Peyer's patch (tissue), 4 donors: ENCODE measurements around the gene PRDM12. TPM values are rescaled to one million over a fixed set of nuclear protein-coding genes. Genes with fewer than 3 reads are reported as not detected.

Experiments used
- DNase-seq, 3 donors: peaks; one replicate each; pipeline ENCODE4 v3.0.0-alpha.2; 2017 to 2019
- H3K27ac ChIP-seq, 4 donors: fragments of 200-600 bp; sonication (generic); one replicate each; pipeline ENCODE4 v1.5.1; 2016 to 2019
- H3K27me3 ChIP-seq, 2 donors: fragments of 200-600 bp; sonication (generic); one replicate each; pipeline ENCODE4 v1.5.1; 2019
- H3K36me3 ChIP-seq, 3 donors: fragments of 200-600 bp; sonication (generic); one replicate each; pipeline ENCODE4 v1.5.1; 2016 to 2019
- H3K4me1 ChIP-seq, 4 donors: fragments of 200-600 bp; sonication (generic); one replicate each; pipeline ENCODE4 v1.5.1; 2016 to 2019
- H3K4me3 ChIP-seq, 4 donors: fragments of 200-600 bp; sonication (generic); 1 replicate in 3 of 4; 2 replicates in 1 of 4; pipeline ENCODE4 v1.5.1; 2016 to 2019; ENCODE audit warnings: mild to moderate bottlenecking in 1 of 4
- H3K9me3 ChIP-seq, 4 donors: fragments of 200-600 bp; sonication (generic); one replicate each; pipeline ENCODE4 v1.5.1; 2016 to 2019; ENCODE audit warnings: mild to moderate bottlenecking in 1 of 4
- POLR2A ChIP-seq, 2 donors: fragments of 450-650 bp; IDR thresholded peaks; one replicate each; pipeline ENCODE4 v1.5.1; 2017; ENCODE audit warnings: antibody characterized with exemption in 2 of 2, mild to moderate bottlenecking in 2 of 2, moderate library complexity in 2 of 2
- total RNA-seq, 4 donors: library from RNA; depleted of rRNA; stranded (reverse); fragments of >200 nt; gene quantifications; one replicate each; pipeline ENCODE4 v1.1.0, GENCODE V29; 2016
- TF ChIP-seq, protein P1 (sequence below), 6 experiments: fragments of 450-650 bp in 4 of 6; fragments of 200-600 bp in 2 of 6; sonication (generic) in 1 of 6; IDR thresholded peaks; one replicate each; pipeline ENCODE4 v1.5.1; 2017 to 2019; ENCODE audit warnings: antibody characterized with exemption in 6 of 6, mild to moderate bottlenecking in 3 of 6, moderate library complexity in 1 of 6

The PRDM12 gene
- total RNA-seq, 4 donors from 2014 or later = 1.8 TPM; not detected in 3

DNA sequence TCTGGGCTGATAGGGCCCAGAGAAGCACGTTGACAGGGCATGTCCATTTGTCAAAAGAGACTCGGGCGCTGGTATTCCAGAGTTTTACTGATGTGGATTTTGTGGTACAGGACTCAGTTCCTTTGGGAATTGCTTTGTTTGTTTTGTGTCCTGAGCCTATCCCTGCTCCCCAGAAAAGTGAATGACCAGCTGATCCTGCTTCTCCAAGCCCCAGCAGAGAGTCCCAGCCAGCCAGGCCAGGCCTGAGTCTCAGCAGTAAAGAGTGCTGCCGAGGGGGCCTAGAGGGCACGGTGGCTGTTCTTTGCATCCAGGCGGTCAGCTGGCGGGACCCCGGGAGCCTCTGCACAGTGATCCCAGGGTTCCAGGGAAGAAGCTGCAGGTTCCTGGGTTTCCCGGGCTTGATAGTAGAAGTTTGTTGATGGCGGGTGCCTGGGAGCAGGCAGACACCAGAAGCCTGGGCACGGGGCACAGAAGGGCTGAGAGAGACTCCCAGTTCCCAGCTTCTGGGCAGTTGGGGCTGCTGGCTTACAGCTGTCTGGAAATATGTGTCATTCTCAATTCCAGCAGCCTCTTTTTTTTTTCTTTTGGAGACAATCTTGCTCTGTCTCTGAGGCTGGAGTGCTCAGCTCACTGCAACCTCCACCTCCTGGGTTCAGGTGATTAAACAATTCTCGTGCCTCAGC is 8.7 kb downstream of the PRDM12 start:
- no peak overlapping the region for H3K27ac ChIP-seq
- H3K9me3 ChIP-seq = no peaks in the 10 kb centered on the region
- H3K4me3 ChIP-seq = no peak overlapping the region
- no peaks in the 10 kb centered on the region for H3K36me3 ChIP-seq
- H3K27me3 ChIP-seq = no peaks in the 10 kb centered on the region
- no peaks in the 10 kb centered on the region for H3K4me1 ChIP-seq
- TF ChIP-seq, protein P1, sequence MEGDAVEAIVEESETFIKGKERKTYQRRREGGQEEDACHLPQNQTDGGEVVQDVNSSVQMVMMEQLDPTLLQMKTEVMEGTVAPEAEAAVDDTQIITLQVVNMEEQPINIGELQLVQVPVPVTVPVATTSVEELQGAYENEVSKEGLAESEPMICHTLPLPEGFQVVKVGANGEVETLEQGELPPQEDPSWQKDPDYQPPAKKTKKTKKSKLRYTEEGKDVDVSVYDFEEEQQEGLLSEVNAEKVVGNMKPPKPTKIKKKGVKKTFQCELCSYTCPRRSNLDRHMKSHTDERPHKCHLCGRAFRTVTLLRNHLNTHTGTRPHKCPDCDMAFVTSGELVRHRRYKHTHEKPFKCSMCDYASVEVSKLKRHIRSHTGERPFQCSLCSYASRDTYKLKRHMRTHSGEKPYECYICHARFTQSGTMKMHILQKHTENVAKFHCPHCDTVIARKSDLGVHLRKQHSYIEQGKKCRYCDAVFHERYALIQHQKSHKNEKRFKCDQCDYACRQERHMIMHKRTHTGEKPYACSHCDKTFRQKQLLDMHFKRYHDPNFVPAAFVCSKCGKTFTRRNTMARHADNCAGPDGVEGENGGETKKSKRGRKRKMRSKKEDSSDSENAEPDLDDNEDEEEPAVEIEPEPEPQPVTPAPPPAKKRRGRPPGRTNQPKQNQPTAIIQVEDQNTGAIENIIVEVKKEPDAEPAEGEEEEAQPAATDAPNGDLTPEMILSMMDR (IDR thresholded peaks at IDR 0.05) = no peak
- no peak for TF ChIP-seq POLR2A (IDR thresholded peaks at IDR 0.05)
- no peak for DNase-seq

DNA sequence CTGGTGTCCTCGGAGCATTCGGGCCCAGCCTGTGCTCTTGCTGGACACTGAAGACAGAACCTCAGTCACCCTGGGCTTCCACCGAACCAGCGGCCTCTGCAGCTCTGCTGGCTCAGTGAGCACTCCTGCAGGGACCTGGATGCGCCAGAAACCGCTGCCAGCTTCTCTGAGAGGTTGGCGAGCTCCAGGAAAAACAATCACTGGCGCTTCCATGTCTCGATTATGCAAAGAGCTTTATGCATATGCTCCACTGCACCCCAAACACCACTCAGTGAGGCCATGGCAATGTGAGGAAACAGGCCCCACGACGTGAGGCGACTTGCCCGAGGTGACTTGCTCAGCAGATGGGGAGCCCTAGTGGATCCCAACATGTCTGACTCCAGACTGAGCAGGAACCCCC is 11.0 kb downstream of the PRDM12 start:
- peaks cover 0 to 4% of the 10 kb centered on the region in 2 donors for H3K27me3 ChIP-seq
- no peak for TF ChIP-seq POLR2A (IDR thresholded peaks at IDR 0.05)
- TF ChIP-seq, protein P1 (IDR thresholded peaks at IDR 0.05) = no peak

DNA sequence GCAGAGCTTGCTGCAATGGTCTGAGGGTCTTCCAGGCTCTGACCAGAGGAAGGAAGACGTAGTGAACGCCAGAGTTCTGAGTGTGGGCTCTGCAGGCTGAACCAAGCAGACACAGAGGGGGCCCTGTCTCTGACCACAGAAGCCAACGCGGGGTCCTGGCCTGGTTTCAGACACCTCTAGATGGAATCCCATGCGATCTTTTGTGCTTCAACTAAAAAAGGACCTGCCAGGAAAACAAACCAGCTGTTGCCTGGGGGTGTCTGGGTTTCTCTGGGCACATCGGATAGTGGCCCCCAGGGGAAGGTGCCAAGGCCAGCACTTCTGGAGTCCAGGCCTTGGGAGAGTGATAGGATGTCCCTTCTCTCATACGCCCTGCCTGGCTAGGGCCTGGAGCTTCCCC is 12.9 kb downstream of the PRDM12 start:
- H3K27ac ChIP-seq = no peak overlapping the region
- TF ChIP-seq, protein P1 (IDR thresholded peaks at IDR 0.05) = no peak
- no peaks in the 10 kb centered on the region for H3K36me3 ChIP-seq
- peak in 1 of 3 donors; percentile 37 for DNase-seq
- peaks cover 0 to 11% (median 5%) of the 10 kb centered on the region in 4 donors for H3K4me1 ChIP-seq
- no peak overlapping the region for H3K4me3 ChIP-seq
- no peaks in the 10 kb centered on the region for H3K9me3 ChIP-seq
- peaks cover 0 to 4% of the 10 kb centered on the region in 2 donors for H3K27me3 ChIP-seq

More for the DNA sequence above, 11.0 kb downstream of the PRDM12 start:
- Histone ChIP-seq H3K4me1 (no peaks in the 10 kb centered on the region), H3K4me3 (no peak overlapping the region), H3K27ac (no peak overlapping the region), H3K36me3 (no peaks in the 10 kb centered on the region), H3K9me3 (no peaks in the 10 kb centered on the region)
- no peak for DNase-seq

DNA sequence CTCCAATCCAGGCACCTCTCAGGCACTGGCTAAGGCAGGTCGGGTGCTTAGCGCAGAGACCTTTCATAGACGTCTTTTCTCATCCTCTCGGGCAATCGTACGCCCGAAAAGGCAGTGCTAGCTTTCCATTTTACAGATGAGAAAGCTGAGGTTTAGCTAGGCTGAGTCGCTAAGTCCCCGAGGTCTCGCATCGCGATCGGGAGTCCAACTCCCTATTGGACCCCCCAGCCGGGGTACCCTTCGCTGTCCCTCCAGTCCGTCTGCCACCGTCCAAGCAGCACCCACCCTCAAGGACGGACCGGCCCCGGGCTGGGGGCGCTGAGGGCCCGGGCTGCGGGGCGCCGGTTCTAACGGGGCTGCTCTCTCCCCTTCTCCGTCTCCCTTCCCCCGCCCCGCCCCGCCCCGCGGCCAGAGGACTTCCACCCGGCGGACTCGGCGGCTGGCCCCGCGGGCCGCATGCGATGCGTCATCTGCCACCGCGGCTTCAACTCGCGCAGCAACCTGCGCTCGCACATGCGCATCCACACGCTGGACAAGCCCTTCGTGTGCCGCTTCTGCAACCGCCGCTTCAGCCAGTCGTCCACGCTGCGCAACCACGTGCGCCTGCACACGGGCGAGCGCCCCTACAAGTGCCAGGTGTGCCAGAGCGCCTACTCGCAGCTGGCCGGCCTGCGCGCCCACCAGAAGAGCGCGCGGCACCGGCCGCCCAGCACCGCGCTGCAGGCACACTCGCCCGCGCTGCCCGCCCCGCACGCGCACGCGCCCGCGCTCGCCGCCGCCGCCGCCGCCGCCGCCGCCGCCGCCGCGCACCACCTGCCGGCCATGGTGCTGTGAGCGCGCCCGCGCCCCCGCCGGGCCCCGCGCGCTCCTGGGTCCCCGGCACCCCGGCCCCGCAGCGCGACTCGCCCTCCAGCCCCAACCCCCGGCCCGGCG is 16.7 kb downstream of the PRDM12 start:
- Histone ChIP-seq H3K27ac (peak overlapping the region in 2 of 4 donors; percentile 38 to 81), H3K4me1 (peaks cover 0 to 13% (median 5%) of the 10 kb centered on the region in 4 donors), H3K27me3 (peaks cover 0 to 4% of the 10 kb centered on the region in 2 donors), H3K36me3 (no peaks in the 10 kb centered on the region), H3K9me3 (peaks cover 0 to 7% (median 0%) of the 10 kb centered on the region in 4 donors), H3K4me3 (peak overlapping the region; percentile 49 to 83 (median 67))
- no peak for TF ChIP-seq POLR2A (IDR thresholded peaks at IDR 0.05)
- TF ChIP-seq, protein P1 (IDR thresholded peaks at IDR 0.05) = peak in 1 of 6 experiments; percentile 3
- peak; percentile 46 to 93 (median 90) for DNase-seq

DNA sequence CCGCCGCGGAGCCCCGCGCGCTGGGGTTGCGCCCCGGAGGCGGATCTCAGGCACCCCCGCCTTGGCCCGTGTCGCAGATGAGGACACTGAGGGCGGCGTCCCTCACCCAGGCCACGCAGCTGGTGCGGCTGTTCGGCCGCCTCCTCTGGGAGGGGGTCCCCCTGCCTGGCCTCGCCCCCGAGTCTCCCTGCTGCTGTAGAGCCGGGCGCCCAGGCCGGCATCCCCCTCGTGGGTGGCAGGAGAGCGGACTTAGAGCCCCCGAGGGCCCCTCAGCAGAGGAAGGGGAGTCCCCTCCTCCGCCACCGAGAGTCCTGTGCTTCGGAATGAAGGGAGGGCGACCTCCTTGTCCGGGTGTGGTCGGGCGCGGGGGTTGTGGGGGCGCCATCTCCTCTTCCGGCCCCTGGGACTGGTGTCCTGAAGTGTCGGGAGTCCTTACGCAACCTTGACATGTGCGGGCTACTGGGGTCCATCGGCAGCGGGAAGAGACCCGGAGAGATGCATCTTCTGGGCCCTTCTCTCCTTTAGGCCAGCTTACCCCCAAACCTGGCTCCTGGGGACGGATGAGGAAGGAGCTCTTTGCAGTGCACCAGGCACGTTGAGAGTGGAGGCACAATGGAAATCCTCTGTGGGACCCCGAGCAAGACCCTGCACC is 17.5 kb downstream of the PRDM12 start:
- H3K27ac ChIP-seq = peak overlapping the region in 2 of 4 donors; percentile 27 to 81
- peak in 2 of 3 donors; percentile 18 to 66 for DNase-seq
- H3K36me3 ChIP-seq = no peaks in the 10 kb centered on the region
- H3K4me3 ChIP-seq = peak overlapping the region; percentile 49 to 83 (median 67)
- peaks cover 0 to 4% of the 10 kb centered on the region in 2 donors for H3K27me3 ChIP-seq
- H3K4me1 ChIP-seq = peaks cover 0 to 13% (median 5%) of the 10 kb centered on the region in 4 donors
- TF ChIP-seq, protein P1 (IDR thresholded peaks at IDR 0.05) = peak in 2 of 6 experiments; percentile 2 to 6
- TF ChIP-seq POLR2A (IDR thresholded peaks at IDR 0.05) = peak in 1 of 2 donors; percentile 4
- peaks cover 0 to 7% (median 0%) of the 10 kb centered on the region in 4 donors for H3K9me3 ChIP-seq
